ENCODE results near the gene BTBD9.
"Not testable (repeated sequence)": the region's sequence is repeated elsewhere in the genome, so short reads cannot be mapped to it uniquely, and the experiment has no call there.

BTBD9 gene

GRCh38 chr6:38476888-38477287 is 162.8 kb downstream of the BTBD9 start:
- DNase-seq, result no peak

GRCh38 chr6:38476141-38476540 is 163.6 kb downstream of the BTBD9 start:
- DNase-seq, result no peak

- no peak for DNase-seq
Measured at GRCh38 chr6:38470548-38470947, 169.2 kb downstream of the BTBD9 start.

- DNase-seq, result no peak
Measured at GRCh38 chr6:38467566-38467965, 172.2 kb downstream of the BTBD9 start.

GRCh38 chr6:38460186-38460585 is 179.5 kb downstream of the BTBD9 start:
- no peak for DNase-seq

- DNase-seq, result no peak
Measured at GRCh38 chr6:38459291-38459690, 180.4 kb downstream of the BTBD9 start.

- DNase-seq, result no peak
Measured at GRCh38 chr6:38453861-38454260, 185.9 kb downstream of the BTBD9 start.

GRCh38 chr6:38452816-38453660 is 186.7 kb downstream of the BTBD9 start:
- no peak for DNase-seq

GRCh38 chr6:38450717-38451116 is 189.0 kb downstream of the BTBD9 start:
- no peak for DNase-seq

- DNase-seq, result no peak
Measured at GRCh38 chr6:38445925-38446324, 193.8 kb downstream of the BTBD9 start.

GRCh38 chr6:38445336-38445735 is 194.4 kb downstream of the BTBD9 start:
- no peak for DNase-seq

GRCh38 chr6:38443352-38444144 is 196.2 kb downstream of the BTBD9 start:
- no peak for DNase-seq

- no peak for DNase-seq
Measured at GRCh38 chr6:38438097-38438496, 201.6 kb downstream of the BTBD9 start.

- DNase-seq, result no peak
Measured at GRCh38 chr6:38436726-38437465, 202.8 kb downstream of the BTBD9 start.

- no peak for DNase-seq
Measured at GRCh38 chr6:38435330-38435729, 204.4 kb downstream of the BTBD9 start.

GRCh38 chr6:38434051-38434450 is 205.7 kb downstream of the BTBD9 start:
- DNase-seq, result no peak

GRCh38 chr6:38432479-38432878 is 207.2 kb downstream of the BTBD9 start:
- no peak for DNase-seq

GRCh38 chr6:38432079-38432478 is 207.7 kb downstream of the BTBD9 start:
- DNase-seq, result no peak

GRCh38 chr6:38429546-38429945 is 210.2 kb downstream of the BTBD9 start:
- no peak for DNase-seq

- DNase-seq, result no peak
Measured at GRCh38 chr6:38427492-38428210, 212.1 kb downstream of the BTBD9 start.

- not testable (repeated sequence) for DNase-seq
Measured at GRCh38 chr6:38425788-38426488, 213.8 kb downstream of the BTBD9 start.

GRCh38 chr6:38423746-38424145 is 216.0 kb downstream of the BTBD9 start:
- no peak for DNase-seq

Measured in NCI-H345 (cell line).